Activated CD8-positive, alpha-beta memory T cell treated with anti-CD3 and anti-CD28 coated beads for 4 hours (primary cell): ENCODE results near the gene CXXC4.

Source experiments
- DNase-seq, 2 donors: peaks; one replicate each; pipeline ENCODE4 v3.0.0-alpha.2; 2020; ENCODE audit warnings: low read depth in 2 of 2

The CXXC4 gene

DNA sequence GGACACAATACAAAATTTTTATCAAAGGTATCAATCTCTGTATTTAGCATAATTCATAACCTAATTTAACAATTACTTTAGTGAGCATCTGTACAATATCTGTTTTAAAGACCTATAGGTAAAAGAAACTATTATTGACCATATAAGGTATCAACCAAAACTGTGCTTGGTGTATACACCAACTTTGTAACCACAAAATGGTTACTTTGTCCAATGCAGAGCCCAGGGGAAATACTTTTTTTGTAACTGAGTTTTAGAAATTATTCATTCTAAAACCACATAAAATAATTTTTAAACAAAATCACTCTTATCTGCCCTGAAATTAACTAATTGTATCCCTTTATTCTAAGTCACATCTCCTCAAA lies 5.0 kb downstream of the CXXC4 start:
- no peak for DNase-seq

DNA sequence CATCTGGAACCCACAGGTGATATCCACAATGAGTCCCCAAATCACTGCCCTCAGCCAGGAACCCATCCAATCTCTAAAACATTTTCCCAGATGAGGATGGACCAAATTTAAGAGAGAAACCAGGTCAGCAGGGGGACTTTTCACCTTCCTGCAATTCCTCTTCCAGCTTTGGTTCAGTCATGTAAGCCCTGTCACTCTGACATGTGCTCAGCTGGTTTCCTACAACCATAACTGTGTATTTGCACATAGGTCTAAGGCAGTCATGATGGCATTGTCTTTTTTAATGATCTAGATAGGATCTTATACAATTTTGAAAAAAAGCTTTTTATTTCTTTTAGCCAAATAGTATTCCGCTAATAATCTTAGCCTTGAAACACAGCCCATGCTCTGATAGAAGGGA lies 6.5 kb downstream of the CXXC4 start:
- DNase-seq = no peak

DNA sequence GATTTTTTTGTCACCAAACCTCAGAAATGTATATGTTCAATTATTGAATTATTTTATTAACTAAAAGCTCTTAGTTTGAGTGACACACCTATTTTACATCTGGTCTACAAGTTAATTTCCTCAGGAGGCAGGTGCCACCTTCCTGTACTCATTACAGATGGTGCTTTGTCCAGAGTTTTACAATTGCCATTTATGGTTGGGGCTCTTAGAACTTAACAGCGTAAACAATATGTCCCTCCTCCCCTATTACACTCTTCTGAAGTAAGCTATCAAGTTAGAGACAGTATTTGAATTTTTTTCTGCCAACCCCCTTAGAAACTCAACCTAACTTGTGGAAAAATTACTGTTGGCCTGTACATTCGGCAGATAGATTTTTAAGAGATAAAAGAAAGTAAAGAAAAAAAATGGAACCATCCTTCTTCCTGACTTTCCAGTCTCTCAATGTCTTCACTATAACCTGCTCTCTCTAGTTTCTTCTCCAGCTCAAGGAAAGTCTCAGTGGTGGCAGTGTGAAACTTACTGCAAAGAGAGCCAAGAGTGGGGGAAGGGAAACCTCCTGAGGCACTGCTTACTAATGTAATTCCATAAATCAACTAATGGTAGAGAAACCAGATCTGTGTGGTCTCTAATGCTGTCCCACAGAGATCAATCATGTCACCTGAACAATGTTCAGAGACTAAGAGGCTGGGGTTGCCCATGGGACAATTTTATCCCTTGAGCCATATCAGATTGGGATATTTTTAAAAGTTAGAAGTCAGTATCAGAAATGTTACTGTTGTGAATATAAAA lies 7.8 kb downstream of the CXXC4 start:
- DNase-seq = no peak

DNA sequence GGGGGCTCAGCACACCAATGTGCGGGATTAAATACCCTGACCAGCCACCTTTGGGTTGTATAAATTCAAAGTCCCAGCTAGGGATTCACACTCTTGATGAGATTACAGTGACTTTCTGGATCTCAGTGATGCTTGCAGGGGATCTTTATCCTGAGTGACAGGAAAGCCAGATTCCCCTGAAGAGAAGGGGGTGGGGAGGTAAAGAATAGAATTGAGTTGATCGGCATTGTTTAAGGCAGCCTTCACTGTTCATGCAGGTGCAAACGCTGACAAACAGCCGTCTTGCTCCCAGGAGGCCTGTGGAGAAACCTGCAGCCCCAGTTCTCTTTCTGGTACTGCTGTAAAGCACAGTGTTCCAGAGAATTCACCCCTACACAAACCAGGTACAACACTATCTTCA lies 19.0 kb downstream of the CXXC4 start:
- no peak for DNase-seq

DNA sequence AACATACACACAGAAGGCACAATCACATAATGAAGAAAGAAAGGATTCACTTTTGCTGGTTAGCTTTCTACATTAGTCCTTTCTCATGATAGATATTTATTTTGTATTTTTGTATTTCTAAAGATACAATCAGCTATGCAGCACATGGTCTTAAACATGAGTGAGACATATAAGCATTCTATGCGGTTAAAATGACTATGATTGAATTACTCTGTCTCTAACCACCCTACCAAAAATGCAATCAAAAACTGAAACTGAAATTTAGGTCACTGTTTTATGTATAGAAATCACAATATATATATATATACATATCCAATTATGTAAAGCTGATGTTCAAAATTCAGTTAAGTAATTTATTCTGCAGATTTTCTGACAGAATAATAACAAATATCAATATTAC lies 21.9 kb downstream of the CXXC4 start:
- no peak for DNase-seq

DNA sequence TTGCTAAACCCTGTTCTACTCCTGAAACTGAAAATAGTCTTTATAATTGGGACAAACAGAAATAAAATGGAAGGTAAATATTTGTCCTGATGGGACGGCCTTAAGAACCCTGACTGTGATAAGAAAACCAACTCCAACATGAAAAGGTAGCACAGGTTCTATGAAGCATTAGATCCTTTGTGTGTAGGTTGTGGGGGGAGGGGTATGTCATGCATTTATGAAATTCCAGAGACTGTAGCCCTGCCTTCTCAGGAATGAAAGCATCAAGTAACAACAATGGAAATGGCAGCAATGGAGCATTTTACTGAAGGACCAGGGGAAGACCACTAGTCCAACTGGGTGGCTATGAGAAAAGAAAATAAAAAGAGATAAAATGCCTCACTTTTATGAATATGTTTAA lies 23.9 kb downstream of the CXXC4 start:
- no peak for DNase-seq

DNA sequence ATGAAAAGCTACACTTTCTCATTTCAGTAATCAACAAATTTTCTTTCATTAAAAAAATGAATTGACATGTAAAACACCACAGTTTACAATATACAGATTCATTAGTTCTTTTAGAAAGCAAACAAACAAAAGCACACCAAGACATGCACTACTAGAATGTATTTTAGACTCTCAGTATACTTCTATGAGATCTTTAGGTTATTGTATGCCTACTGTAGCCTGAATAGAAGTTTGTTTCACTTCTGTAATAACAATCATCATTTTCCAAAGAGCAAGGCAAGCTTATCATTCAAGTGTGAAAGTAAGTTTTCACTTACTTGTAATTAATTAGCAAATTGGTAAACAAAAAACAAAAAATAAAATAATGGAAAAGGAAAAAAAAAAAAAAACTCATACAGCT lies 24.9 kb downstream of the CXXC4 start:
- no peak for DNase-seq

DNA sequence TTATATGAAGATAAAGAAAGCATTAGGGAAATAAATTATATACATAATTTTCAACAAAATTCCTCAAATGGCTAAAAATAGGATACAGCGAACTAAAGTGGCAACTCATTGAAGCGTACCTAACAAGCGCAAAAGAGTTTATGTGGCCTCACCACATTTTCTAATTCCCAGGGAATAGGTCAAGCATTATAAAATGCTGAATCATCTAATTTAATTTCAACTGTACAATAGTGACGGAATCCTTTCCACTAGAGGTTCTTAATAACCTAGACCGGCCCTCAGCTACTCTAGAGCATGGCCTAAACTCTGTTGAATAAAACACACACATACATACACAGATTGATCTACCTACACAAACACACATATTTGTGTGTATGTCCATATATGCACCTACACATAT lies 29.1 kb downstream of the CXXC4 start:
- no peak for DNase-seq

DNA sequence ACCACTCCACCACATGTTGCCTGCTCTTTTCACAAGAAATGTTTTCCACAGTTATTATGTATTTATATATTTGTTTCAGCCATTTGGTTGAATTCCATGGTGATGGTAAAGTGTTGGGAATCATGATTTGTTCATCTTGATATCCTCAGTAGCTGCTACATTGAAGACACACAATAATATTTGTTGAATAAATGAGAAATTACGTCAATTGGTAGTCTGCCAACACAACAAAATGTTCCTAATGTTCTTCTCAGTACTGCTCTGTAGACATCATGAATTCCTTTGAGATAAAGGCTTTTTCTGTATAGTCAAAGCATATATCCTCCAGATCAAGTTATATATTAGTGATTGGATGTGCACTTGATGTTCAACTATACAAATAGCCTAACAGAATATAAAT lies 29.5 kb downstream of the CXXC4 start:
- DNase-seq = no peak

DNA sequence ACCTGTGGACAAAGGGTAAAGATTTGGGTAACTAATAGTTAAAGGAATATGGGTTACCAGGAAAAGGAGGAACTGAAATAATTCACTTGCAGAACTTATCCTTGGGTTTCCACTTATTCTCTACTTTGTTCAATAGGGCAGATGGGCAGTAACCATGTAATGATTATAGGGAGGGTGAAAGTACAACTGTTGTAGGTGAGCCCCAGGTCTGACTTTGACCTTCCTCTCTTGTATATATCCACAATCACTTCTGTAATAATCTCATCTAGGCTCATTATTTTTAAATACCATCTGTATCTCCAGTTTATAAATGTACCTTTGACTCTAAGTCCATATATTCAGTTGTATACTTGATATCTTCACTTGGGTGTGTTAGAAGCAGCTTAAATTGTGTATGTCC lies 32.1 kb downstream of the CXXC4 start:
- DNase-seq = no peak

DNA sequence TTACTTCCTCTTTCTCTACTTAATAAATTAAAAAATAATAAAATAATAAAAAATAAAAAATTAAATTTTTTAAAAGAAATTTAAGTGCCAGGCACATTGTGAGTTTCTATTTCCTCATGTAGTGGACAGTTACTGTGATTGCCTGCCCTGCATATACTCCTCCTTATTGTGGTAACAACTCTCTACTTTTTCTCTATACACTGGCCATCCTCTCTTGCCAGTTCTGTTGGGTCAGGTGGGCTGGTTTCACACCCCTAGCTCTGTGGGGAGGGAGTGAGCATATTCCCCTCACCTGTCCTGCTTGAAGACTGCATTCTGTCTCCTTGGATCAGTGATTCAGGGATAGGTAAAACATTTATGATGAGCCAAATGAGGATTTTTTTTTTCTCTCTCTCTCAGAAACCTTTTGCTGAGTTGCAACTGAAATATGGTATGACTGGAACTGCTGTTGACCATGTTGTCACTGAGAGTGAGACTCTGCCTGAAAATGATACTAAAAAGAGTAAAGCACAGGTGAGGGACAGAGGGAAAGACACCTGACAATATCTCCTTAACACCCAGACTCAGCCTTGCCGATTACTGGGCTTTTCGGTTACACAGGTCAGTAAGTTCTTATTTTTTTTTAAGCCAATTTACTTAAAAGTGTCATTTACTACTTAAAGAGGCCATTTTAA lies 37.2 kb downstream of the CXXC4 start:
- no peak for DNase-seq

DNA sequence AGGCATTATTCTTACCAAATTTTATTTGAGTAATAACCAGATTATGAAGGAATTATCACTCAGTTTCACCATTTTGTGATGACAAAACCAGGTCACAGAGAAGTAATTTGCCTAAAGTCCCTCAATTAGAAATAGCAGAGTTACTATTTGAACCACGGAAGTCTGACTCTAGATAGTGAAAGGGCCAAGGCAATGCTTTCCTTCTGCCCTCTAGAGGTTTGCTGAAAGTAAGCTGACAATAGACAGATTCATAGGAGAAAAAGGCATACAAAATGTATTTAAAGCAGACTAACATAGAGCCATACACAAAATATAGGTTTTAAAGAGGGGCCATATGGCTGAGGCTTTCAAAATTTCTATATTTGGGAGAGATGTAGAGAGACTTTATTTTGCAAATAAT lies 43.1 kb downstream of the CXXC4 start:
- DNase-seq = no peak

DNA sequence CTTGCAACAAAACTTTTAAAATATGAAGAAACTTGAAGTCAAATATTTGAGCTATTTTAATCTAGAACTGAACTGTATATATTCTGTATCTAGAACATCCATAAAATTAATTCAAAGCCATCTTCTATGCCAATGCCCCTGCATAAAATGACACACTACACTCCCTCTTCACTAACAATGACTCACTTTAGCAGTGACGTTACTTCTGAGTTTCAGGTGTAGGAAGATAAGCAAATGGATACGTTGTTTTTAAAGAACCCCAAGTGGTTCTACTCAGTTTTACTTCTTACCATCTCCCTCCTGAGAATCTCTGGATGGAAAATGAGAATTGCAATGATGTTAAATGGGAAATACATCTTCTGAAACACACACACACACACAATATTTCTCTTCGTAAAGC lies 45.2 kb downstream of the CXXC4 start:
- DNase-seq = no peak

DNA sequence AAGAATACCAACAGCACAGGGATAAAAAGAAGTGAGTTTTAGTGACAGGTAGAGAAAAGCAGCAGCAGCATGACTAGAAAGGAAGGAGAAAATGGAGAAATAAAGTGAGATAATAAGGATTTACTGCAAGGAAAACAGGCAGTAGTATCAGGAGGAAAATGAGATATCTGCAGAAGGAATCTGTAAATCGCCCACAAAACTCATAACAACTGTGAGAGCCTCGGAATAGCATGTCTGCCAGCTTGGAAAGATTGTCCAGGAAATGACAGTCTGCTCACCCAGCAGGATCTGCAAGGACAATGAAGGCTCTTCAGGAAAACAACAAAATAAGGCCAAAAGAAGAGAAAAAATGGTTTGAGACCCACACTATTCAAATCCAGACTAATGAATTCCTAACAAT lies 47.4 kb downstream of the CXXC4 start:
- DNase-seq = no peak

DNA sequence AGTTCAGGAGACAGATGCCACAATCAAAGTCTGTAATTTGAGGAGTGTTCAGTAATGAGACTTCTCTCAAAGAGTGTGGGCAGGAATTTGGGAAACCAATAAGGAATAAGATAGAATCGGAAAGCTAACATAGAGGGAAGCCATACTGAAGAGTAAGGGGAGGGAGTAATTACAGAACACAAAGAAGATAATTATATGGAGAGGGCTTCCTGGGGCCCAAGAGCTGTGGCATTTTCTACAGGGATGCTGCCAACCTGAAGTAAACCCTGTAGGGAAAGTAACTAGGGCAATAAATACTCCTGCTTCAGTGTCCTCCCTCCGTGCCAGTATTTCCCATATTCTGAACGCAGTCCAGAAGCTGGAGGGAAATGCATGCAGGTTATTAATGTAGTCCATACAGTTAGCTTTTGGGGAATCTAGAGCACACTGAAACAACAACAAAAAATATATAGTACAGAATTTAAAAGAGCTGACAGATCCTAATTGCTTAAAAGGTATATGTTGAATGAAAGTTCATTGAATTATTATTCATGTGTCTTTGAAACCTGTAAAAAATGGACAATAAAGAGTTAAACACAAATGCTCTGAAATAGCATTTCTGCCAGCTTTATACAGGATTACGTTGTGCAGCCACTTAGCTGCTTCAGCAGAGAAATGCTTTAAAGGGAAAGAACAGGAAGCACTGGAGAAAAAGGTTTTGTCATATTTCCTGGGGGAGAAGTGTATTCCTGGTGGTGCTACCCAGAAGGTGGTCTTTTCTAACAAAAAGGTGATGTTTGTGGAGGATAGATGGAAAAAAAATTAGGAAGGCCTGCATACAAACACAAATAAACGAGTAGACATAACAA lies 48.0 kb downstream of the CXXC4 start:
- DNase-seq = no peak

DNA sequence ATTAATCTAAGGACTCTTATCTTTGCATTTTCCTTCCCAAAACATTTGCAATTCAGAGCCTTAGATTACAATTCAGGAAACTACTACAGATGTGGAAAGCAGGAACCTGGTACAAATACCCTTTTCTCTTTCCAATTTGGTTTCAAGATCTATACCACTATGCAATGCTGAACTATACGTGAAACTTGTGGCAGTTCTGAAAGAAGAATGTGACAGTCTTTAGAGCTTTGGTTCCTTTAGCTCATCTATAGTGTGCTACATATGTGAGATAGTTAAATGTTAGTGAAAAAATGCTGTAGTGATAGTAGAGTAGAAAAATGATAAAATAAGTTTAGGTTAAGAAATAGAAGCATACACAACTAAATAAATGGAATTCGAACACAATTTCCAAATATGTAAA lies 50.0 kb downstream of the CXXC4 start:
- no peak for DNase-seq

DNA sequence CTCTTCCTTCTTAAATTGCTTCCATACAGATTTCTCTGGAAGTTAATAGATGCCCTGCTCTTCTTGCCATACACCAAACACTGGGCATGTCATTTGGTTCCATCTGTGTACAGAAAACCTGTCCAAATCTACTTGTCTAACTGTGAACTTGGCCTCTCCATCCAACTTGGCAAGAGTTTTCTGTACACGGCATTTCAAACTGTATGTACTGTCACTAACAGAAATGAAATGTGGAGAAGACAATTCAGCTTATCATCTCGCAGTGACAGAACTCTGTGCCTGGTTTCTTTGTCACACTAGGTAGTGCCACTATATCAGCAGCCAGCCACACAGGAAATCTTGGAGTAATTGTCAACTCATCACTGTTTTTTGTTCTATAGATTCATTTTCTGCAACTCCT lies 58.2 kb downstream of the CXXC4 start:
- DNase-seq = no peak

DNA sequence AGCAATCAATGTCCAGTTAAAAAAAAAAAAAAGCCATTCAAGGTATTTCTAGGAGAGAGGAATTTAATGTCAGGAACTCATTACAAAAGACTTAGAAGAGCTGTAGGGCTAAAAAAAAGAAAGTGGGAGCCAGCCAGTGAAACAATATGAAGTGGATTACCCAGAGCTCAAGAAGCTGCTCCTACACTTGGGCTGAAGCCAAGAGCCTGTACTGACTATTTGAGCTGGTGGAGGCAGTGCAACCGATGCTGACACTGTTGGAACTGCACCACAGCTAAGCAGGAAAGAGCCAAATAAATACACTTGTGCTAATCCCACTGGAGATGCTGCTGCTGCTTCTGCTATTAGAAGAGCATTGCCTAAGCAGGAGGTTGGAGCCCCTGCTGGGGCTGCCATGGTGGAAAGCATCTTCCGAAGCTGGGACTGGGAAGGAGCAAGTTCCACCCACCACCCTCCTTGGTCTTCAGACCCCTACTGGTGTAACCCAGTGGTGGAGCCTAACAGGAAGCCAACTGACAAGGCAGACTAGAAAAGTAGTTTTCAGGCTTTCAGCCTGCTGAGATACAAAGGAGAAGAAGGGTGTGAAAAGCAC lies 65.4 kb downstream of the CXXC4 start:
- DNase-seq = no peak

DNA sequence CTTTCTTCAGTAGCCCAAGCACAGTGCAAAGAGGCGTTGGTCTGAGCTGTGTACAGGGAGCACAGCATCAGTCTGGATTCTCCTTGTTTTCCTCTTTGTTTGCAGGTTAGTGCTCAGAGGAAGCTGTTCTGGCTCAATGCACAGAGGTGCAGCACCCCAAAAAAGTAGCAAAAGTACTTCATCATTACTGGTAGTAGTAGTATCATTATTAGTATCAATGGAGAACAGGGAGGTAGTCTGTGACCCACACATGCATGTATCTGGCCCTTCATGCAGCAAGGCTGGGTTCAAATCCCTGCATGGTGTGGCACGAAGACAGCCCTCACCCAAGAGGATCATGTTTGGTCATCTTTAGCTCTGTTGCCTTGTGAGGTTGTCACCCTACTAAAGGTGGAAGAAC lies 68.7 kb downstream of the CXXC4 start:
- no peak for DNase-seq

DNA sequence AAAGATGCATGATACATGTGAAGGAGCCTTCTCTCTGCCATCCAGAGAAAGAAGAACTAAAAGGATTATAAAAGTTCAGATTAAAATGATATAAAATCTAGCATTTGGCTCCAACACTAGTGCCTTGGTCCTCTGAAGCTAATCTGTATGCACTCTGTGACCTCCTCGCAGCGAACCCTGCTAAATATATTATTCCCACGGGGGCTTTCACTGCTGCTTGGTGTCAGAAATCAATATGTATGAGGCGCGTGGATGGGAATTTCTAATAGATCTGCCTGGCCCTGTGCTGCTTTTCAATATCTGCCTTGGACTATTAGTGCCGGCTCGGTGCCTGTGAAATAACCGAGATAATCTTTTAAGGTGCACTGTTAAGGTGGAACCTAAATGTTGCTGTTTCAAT lies 69.7 kb downstream of the CXXC4 start:
- DNase-seq = no peak

DNA sequence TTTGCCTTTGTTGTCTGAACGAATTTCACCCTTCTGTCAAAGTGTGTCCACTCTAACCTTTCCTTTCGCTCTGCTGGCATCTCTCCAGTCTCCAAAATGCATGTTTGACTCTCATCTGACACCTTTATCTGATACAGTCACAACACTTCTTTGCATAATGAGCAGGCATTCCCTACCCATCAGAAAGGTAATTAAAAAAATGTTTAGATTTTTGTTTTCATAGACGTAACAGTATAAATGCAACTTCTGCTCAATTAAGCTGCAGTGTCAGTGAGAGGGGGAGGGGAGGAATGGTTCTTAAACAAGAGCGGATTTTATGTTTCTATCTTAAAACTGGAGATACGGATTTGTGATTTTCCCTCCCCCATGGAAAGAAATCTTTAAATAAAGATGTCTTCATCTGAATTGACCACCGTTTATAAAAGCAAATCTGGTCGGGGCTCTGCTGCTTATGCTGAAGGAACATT lies 70.2 kb downstream of the CXXC4 start:
- no peak for DNase-seq

DNA sequence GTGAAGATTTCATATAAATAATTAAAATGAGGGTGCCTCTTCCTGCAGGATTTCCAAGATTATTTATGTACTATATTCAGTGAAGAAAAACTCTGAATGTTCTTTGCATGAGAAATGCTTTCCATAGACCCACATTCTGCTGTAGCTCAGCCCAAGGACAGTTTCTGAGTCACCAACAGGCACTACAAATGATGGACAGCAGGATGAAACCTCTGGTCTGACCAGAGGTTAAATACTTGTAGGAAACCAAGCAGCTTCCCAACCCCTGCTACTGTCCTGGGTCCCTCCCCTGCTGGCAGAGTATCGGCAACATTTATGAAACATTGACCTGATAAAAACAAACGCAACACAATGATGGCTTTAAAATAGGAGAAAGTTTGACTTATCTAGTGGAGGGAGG lies 73.1 kb downstream of the CXXC4 start:
- no peak for DNase-seq
